Endothelial cell of umbilical vein (primary cell): ENCODE data around the gene HOXA9. TPM values are rescaled to one million over a fixed set of nuclear protein-coding genes. Genes with fewer than 3 reads are reported as not detected.

Source experiments
- BruUV-seq: library from RNA; stranded (reverse); fragments of 400-500 nt; replicated peaks from 2 replicates; lab custom pipeline; 2021; lab: Mats Ljungman, UMichigan
- CTCF ChIA-PET: fragments of 300-600, 350-600 bp; sonication (Branson Sonifier 250); formaldehyde crosslinking; loops from one replicate; lab custom pipeline; 2021; ENCODE audit warnings: antibody characterized with exemption, inconsistent platforms; lab: Charles Lee
- POLR2A ChIA-PET: fragments of 300-600, 350-600 bp; sonication (Branson Sonifier 250); formaldehyde crosslinking; loops from one replicate; lab custom pipeline; 2021; ENCODE audit warnings: antibody characterized with exemption, inconsistent platforms; lab: Charles Lee
- DNase-seq: peaks from one replicate; pipeline ENCODE4 v3.0.0-alpha.2; 2011; ENCODE audit warnings: low read depth, low spot score
- FAIRE-seq: peaks from 2 replicates; lab custom pipeline; 2011; peaks lifted over from hg19 to GRCh38; lab: Jason Lieb, UNC
- H2AFZ ChIP-seq: 2 replicates; pipeline ENCODE4 v1.6.0; 2012; ENCODE audit warnings: low read depth, low read length, control low read depth, inconsistent platforms
- H3K27ac ChIP-seq: 2 replicates; pipeline ENCODE4 v1.5.1; 2011; ENCODE audit warnings: low read depth, mild to moderate bottlenecking, control low read depth, low read length, moderate library complexity; ENCODE audit not compliant: insufficient read depth
- H3K27me3 ChIP-seq, 2 experiments: 2 replicates each; pipeline versions ENCODE4 v1.6.0 to v1.6.1; 2011; ENCODE audit warnings: low read length in 2 of 2, mixed read lengths in 1 of 2; ENCODE audit not compliant: control insufficient read depth in 2 of 2, insufficient read depth in 2 of 2
- H3K36me3 ChIP-seq, 2 experiments: 2 replicates in 1 of 2; 3 replicates in 1 of 2; pipeline ENCODE4 v1.5.1; 2011; ENCODE audit warnings: low read length in 2 of 2, mild to moderate bottlenecking in 1 of 2, moderate library complexity in 1 of 2; ENCODE audit not compliant: control insufficient read depth in 2 of 2, insufficient read depth in 2 of 2; ENCODE audit errors: extremely low read depth in 1 of 2
- H3K4me1 ChIP-seq: 3 replicates; pipeline ENCODE4 v1.5.1; 2011; ENCODE audit warnings: mild to moderate bottlenecking, low read length; ENCODE audit not compliant: control insufficient read depth, insufficient read depth; ENCODE audit errors: extremely low read depth
- H3K4me2 ChIP-seq: 2 replicates; pipeline ENCODE4 v1.6.1; 2011; ENCODE audit warnings: low read length, control low read depth, mixed read lengths; ENCODE audit not compliant: insufficient read depth
- H3K4me3 ChIP-seq, 3 experiments: fragments of 200-600 bp in 1 of 3; sonication (generic), shearing (Covaris generic) in 1 of 3; replicated peaks in 1 of 3; 2 replicates each; pipeline ENCODE4 v1.5.1; 2011 to 2016; ENCODE audit warnings: control low read depth in 3 of 3, low read length in 3 of 3, mild to moderate bottlenecking in 2 of 3, inconsistent platforms in 1 of 3, low read depth in 1 of 3, moderate library complexity in 1 of 3; ENCODE audit not compliant: insufficient read depth in 1 of 3
- H3K79me2 ChIP-seq: 2 replicates; pipeline ENCODE4 v1.6.0; 2012; ENCODE audit warnings: low read length, inconsistent platforms; ENCODE audit not compliant: control insufficient read depth, insufficient read depth
- H3K9ac ChIP-seq: replicated peaks from 2 replicates; pipeline ENCODE3; 2011; ENCODE audit warnings: low read length, control low read depth; ENCODE audit not compliant: insufficient read depth; ENCODE audit errors: extremely low read depth
- H3K9me1 ChIP-seq: replicated peaks from 3 replicates; pipeline ENCODE4 v1.6.0; 2011; ENCODE audit warnings: mild to moderate bottlenecking, low read length; ENCODE audit not compliant: control insufficient read depth, insufficient read depth; ENCODE audit errors: extremely low read depth
- H3K9me3 ChIP-seq: replicated peaks from 2 replicates; pipeline ENCODE4 v1.5.1; 2012; ENCODE audit warnings: low read length, inconsistent platforms; ENCODE audit not compliant: control insufficient read depth, insufficient read depth
- H4K20me1 ChIP-seq: replicated peaks from 2 replicates; pipeline ENCODE3; 2011; ENCODE audit warnings: mild to moderate bottlenecking, low read length; ENCODE audit not compliant: control insufficient read depth, insufficient read depth; ENCODE audit errors: extremely low read depth
- MYC ChIP-seq: IDR thresholded peaks from one replicate; pipeline ENCODE4 v1.6.1; 2011; ENCODE audit warnings: mild to moderate bottlenecking, low read depth, low read length
- POLR2A ChIP-seq: IDR thresholded peaks from 2 replicates; pipeline ENCODE4 v1.6.1; 2012; ENCODE audit warnings: low read depth, mild to moderate bottlenecking, control low read depth, low read length
- POLR2AphosphoS5 ChIP-seq: IDR thresholded peaks from 2 replicates; pipeline ENCODE4 v1.6.1; 2012; ENCODE audit warnings: low read depth, mild to moderate bottlenecking, control low read depth, low read length, moderate library complexity; ENCODE audit not compliant: insufficient read depth
- dilution Hi-C: fragments of 300-500 bp; cut with MboI; formaldehyde crosslinking; loops from one replicate; pipeline ENCODE4 v1.15.0; 2019; ENCODE audit warnings: low sequenced_read_pairs; ENCODE audit not compliant: extremely low pct_ligation_motif_present
- intact Hi-C: fragments of 100-400 bp; cut with micrococcal nuclease; formaldehyde crosslinking; loops from one replicate; pipeline ENCODE4 v1.10.0; 2022
- polyA plus RNA-seq, 4 experiments: library from polyadenylated mRNA; depleted of rRNA in 3 of 4; stranded (reverse) in 3 of 4; unstranded in 1 of 4; fragments of >200 nt; gene quantifications; 2 replicates each; pipeline versions ENCODE4 v1.2.1 to v1.2.3, GENCODE V29; 2011 to 2012; ENCODE audit warnings: missing spikeins in 1 of 4
- total RNA-seq: library from RNA; stranded (reverse); gene quantifications from 2 replicates; pipeline ENCODE4 v1.2.3, GENCODE V29; 2021
- TF ChIP-seq, protein P1 (sequence below): IDR thresholded peaks from 2 replicates; pipeline ENCODE4 v1.6.1; 2011; ENCODE audit not compliant: insufficient read depth, insufficient read length
- TF ChIP-seq, protein P2 (sequence below), 2 donors: IDR thresholded peaks; 1 replicate in 1 of 2; 2 replicates in 1 of 2; pipeline ENCODE4 v1.5.1; 2011; ENCODE audit warnings: low read length in 2 of 2, mild to moderate bottlenecking in 2 of 2, moderate library complexity in 2 of 2, control low read depth in 1 of 2, inconsistent platforms in 1 of 2, low read depth in 1 of 2; ENCODE audit not compliant: insufficient read depth in 1 of 2; ENCODE audit errors: extremely low read depth in 1 of 2

The HOXA9 gene
- total and polyA plus RNA-seq, 2 donors (not counting 3 experiments of a cell fraction or from before 2014, with no cell fraction given) = 47.2 to 61.6 TPM

DNA sequence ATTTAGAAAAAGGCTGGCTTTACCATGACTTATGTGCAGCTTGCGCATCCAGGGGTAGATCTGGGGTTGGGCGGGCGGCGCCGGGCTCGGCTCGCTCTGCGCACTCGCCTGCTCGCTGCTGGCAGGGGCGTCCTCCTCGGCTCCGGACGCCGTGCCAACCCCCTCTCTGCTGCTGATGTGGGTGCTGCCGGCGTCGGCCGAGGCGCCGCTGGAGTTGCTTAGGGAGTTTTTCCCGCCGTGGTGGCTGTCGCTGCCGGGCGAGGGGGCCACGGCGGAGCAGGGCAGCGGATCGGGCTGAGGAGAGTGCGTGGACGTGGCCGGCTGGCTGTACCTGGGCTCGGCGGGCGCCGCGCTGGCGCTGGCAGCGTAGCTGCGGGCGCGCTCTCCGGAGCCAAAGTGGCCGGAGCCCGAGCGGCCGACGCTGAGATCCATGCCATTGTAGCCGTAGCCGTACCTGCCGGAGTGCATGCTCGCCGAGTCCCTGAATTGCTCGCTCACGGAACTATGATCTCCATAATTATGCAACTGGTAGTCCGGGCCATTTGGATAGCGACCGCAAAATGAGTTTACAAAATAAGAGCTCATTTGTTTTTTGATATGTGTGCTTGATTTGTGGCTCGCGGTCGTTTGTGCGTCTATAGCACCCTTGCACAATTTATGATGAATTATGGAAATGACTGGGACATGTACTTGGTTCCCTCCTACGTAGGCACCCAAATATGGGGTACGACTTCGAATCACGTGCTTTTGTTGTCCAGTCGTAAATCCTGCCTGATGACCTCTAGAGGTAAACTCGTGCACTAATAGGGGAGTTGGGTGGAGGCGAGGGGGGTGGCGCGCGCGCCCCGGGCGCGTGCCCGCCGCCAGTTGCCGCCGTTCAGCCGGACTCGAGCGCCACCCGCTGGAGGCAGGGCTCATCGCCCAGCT is 22.1 kb downstream of the HOXA9 start, which contains the start of gene HOXA5:
HOXA5 (minus strand) TSS at position 659 of the 927 bp plus-strand sequence; CDS start at position 585, 74 bp downstream.
- intact Hi-C loops (loop anchor here (1.0 to 5.0 kb wide), 6 partner anchors 18 to 1286 kb away; no protein-coding TSS in a partner anchor), dilution Hi-C loops (no loop called here)
- H3K4me3 ChIP-seq = peak within 1 kb of the TSS; percentile 29 to 84 (median 65)
- peaks cover 97% of the 10 kb centered on the region for H3K79me2 ChIP-seq
- no peaks in the 10 kb centered on the region for H3K9me1 ChIP-seq
- no peak within 1 kb of the TSS for H2AFZ ChIP-seq
- peak within 1 kb of the TSS; percentile 84 for H3K9ac ChIP-seq
- TSS peak; percentile 12 for BruUV-seq
- TF ChIP-seq, protein P1, sequence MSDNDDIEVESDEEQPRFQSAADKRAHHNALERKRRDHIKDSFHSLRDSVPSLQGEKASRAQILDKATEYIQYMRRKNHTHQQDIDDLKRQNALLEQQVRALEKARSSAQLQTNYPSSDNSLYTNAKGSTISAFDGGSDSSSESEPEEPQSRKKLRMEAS = peak; percentile 93
- no peak for TF ChIP-seq MYC
- peak; percentile 86 for TF ChIP-seq POLR2A
- peak; percentile 82 for TF ChIP-seq POLR2AphosphoS5
- TF ChIP-seq, protein P2, sequence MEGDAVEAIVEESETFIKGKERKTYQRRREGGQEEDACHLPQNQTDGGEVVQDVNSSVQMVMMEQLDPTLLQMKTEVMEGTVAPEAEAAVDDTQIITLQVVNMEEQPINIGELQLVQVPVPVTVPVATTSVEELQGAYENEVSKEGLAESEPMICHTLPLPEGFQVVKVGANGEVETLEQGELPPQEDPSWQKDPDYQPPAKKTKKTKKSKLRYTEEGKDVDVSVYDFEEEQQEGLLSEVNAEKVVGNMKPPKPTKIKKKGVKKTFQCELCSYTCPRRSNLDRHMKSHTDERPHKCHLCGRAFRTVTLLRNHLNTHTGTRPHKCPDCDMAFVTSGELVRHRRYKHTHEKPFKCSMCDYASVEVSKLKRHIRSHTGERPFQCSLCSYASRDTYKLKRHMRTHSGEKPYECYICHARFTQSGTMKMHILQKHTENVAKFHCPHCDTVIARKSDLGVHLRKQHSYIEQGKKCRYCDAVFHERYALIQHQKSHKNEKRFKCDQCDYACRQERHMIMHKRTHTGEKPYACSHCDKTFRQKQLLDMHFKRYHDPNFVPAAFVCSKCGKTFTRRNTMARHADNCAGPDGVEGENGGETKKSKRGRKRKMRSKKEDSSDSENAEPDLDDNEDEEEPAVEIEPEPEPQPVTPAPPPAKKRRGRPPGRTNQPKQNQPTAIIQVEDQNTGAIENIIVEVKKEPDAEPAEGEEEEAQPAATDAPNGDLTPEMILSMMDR (IDR thresholded peaks at IDR 0.05; ENCODE audit: extremely low read depth in 1 of 2, insufficient read depth in 1 of 2, low read depth in 1 of 2, low read length in 2 of 2) = peak; percentile 83 to 96
- H3K4me1 ChIP-seq = peaks cover 73% of the 10 kb centered on the region
- peak within 1 kb of the TSS; percentile 92 for H3K4me2 ChIP-seq
- no peaks in the 10 kb centered on the region for H4K20me1 ChIP-seq
- no peaks in the 10 kb centered on the region for H3K9me3 ChIP-seq
- H3K27ac ChIP-seq = peak within 1 kb of the TSS; percentile 82
- ChIA-PET POLR2A (interaction anchor here (0.7 to 1.5 kb wide), 4 partner anchors 15 to 44 kb away, joined by 3 read pairs; partner anchors contain the start of gene HOXA9), CTCF (interaction anchor here (0.7 to 7.0 kb wide), 32 partner anchors 8 to 1251 kb away, joined by 3 to 72 read pairs (median 7); partner anchors contain the start of genes HOXA3, HOXA4 and HOXA7)
- peak; percentile 94 for FAIRE-seq
- no peaks in the 10 kb centered on the region for H3K27me3 ChIP-seq
- DNase-seq = peak; percentile 97
- peaks cover 0 to 19% of the 10 kb centered on the region in 2 experiments for H3K36me3 ChIP-seq
